ENCODE measurements around the gene HS3ST2.

DNA sequence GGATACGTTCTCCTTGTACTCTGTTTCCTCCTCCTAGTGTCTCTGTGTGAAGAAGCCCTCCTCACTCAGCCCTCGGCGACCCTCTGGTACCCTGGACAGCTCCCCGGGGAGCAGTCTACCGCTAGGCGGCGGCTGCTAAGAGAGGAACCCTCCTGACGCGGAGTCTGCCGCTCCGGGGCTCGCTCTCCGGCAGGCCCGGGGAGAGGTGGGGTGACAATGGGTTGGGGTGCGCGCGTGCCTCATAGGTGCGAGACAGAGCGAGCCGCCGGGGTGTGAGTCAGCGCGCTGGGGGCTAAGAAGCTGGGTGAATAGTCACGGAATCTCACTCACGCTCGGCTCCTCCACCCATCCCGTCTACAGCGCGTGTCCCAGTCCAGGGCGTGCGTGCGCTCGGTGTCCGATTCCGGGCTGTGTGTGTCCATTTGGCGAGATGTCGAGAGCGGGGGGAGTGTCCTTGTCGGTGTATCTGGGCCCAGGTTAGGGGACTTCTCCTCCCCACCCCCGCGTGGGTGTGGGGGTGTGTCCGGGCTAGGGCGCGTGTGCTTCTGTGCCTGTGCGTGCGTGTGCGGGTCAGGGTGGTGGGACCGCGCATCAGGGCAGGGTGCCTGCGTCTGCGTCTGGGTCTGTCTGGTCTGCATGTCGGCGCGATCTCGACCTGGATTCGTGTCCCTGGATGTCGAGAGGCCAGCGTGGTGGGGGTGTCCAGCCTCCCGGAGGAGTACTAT is 577 bp upstream of the HS3ST2 start:
- TF ChIP-seq, protein P1, sequence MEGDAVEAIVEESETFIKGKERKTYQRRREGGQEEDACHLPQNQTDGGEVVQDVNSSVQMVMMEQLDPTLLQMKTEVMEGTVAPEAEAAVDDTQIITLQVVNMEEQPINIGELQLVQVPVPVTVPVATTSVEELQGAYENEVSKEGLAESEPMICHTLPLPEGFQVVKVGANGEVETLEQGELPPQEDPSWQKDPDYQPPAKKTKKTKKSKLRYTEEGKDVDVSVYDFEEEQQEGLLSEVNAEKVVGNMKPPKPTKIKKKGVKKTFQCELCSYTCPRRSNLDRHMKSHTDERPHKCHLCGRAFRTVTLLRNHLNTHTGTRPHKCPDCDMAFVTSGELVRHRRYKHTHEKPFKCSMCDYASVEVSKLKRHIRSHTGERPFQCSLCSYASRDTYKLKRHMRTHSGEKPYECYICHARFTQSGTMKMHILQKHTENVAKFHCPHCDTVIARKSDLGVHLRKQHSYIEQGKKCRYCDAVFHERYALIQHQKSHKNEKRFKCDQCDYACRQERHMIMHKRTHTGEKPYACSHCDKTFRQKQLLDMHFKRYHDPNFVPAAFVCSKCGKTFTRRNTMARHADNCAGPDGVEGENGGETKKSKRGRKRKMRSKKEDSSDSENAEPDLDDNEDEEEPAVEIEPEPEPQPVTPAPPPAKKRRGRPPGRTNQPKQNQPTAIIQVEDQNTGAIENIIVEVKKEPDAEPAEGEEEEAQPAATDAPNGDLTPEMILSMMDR (conservative IDR thresholded peaks at IDR 0.05; ENCODE audit: low read depth in 2 of 2) = peak; percentile 87 to 89
- no peak for TF ChIP-seq JUNB (IDR thresholded peaks at IDR 0.05; ENCODE audit: unreplicated experiment)
- TF ChIP-seq POLR2AphosphoS5 (IDR thresholded peaks at IDR 0.05; ENCODE audit: low read depth) = no peak
- no peak for TF ChIP-seq EZH2phosphoT487 (IDR thresholded peaks at IDR 0.05; ENCODE audit: unreplicated experiment)
- TF ChIP-seq, protein P2, sequence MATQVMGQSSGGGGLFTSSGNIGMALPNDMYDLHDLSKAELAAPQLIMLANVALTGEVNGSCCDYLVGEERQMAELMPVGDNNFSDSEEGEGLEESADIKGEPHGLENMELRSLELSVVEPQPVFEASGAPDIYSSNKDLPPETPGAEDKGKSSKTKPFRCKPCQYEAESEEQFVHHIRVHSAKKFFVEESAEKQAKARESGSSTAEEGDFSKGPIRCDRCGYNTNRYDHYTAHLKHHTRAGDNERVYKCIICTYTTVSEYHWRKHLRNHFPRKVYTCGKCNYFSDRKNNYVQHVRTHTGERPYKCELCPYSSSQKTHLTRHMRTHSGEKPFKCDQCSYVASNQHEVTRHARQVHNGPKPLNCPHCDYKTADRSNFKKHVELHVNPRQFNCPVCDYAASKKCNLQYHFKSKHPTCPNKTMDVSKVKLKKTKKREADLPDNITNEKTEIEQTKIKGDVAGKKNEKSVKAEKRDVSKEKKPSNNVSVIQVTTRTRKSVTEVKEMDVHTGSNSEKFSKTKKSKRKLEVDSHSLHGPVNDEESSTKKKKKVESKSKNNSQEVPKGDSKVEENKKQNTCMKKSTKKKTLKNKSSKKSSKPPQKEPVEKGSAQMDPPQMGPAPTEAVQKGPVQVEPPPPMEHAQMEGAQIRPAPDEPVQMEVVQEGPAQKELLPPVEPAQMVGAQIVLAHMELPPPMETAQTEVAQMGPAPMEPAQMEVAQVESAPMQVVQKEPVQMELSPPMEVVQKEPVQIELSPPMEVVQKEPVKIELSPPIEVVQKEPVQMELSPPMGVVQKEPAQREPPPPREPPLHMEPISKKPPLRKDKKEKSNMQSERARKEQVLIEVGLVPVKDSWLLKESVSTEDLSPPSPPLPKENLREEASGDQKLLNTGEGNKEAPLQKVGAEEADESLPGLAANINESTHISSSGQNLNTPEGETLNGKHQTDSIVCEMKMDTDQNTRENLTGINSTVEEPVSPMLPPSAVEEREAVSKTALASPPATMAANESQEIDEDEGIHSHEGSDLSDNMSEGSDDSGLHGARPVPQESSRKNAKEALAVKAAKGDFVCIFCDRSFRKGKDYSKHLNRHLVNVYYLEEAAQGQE (IDR thresholded peaks at IDR 0.05; ENCODE audit: unreplicated experiment) = peak; percentile 99
- TF ChIP-seq EZH2 (IDR thresholded peaks at IDR 0.05; ENCODE audit: low read depth, unreplicated experiment) = no peak
- peak; percentile 75 for TF ChIP-seq CREB1 (CRISPR knock-in tag; IDR thresholded peaks at IDR 0.05; ENCODE audit: low read depth)

All from GM23338 (cell line).